Placental epithelial cell (primary cell): Measurements from ENCODE around the gene RXFP1. TPM values are rescaled to one million over a fixed set of nuclear protein-coding genes. Genes with fewer than 3 reads are reported as not detected.

Source experiments
- small RNA-seq: library from RNA; depleted of rRNA; stranded (forward); fragments of <200 nt; gene quantifications from one replicate; pipeline ENCODE3, GENCODE V24; 2012
- total RNA-seq: library from RNA; depleted of rRNA; stranded (reverse); fragments of >200 nt; gene quantifications from 2 replicates; pipeline ENCODE4 v1.2.3, GENCODE V29; 2012

The RXFP1 gene
- not detected in 2 replicates for total RNA-seq

DNA sequence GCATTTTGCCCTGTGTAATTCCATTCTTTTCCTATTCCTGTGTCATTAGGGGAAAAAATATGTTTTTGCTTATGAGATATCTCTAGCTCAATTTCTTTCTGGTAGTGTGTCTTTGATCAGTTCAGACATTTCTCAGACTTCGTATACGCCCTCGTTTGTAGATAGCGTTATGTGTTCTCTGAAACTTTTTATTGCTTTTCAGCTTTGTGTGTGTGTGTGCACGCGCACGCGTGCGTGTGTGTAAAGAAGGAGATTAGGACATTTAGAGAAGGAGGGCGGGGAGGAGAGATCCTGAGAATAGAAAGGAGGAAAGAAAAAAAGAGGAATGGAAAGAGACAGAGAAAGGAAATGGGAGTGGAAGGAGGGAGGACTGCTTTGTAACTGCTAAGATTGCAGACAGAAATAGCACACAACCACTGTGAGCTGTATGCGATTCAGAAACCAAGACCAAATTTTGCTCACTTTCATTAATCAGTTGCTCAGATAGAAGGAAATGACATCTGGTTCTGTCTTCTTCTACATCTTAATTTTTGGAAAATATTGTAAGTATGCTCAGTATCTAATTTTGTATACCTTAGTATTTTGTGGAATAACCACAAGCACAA, at the start of gene RXFP1:
Gene RXFP1, plus strand, starts transcription at position 399 of the 605 bp plus-strand sequence. Its CDS starts 95 bp downstream, at position 494.

DNA sequence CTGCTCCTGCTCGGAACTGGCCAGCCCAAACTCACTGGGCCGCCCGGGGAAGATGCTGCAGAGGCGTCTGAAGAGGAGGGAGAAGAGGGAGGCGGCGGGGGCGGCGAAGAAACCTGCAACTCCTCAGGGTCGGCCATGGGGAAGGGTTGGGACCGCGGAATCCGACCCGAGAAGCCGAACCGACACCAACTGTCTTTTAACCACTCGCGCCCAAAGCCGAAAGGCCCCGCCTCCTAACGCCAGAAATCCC, 149.9 kb downstream of the RXFP1 start, which contains the start of gene C4orf46:
Gene C4orf46, minus strand, starts transcription at position 223 of the 250 bp plus-strand sequence. Its CDS starts 86 bp downstream, at position 137.

DNA sequence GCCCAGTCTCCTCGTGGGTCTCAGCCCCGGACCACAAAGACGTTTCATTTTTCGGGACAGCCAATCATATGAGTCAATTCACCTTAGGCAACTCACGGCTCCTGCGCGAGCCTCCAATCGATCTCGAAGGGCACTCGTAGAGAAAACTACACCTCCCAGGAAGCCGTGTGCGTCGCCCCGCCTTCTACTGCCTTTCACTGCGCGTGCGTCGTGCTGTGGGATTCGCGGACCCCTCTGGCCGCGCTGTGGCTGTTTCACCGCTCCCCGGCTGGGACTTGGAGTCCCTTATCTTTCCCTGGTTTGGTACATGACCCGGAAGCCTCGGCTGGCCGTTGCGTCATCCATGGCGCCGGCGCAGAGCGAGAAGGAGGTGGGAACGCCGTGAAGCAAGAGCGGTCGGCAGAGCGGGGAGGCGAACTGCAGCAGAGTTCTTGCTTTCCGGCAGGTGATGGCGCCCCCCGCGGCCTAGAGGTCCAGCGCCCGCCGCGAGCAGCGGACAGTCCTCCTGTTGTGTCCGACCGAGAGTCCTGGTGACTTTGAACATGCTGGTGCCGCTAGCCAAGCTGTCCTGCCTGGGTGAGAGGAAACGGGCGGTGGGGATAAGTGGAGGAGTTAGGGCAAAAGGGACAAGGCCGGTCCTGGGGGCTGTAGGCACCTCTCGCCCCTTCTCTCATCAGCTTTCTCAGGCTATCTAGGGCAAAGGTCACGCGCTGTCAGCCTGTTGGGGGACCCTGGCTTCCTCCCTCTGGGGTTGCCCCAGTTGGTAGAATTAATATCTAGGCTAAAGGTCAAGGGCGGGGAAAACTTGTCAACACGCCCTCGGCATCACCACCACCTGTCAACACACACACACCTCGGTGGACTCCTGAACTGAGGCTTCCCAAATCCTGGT, 150.5 kb downstream of the RXFP1 start, which contains the start of gene ETFDH:
Gene ETFDH, plus strand, starts transcription at position 382 of the 892 bp plus-strand sequence. Its CDS starts 161 bp downstream, at position 543.

Small RNA genes lying within 50 kb of the gene (small RNA-seq; reads per million reads assigned to genes)
- 0.23 reads per million for gene RF00012

Other genes starting within 250 kb of the RXFP1 start
- 5.9 and 7.1 TPM in 2 replicates for gene C4orf46, start 150.0 kb downstream of the RXFP1 start, total RNA-seq
- 9.4 and 13.3 TPM in 2 replicates for gene ETFDH, start 150.4 kb downstream of the RXFP1 start, total RNA-seq
- 12.2 and 15.6 TPM in 2 replicates for gene PPID, start 201.5 kb downstream of the RXFP1 start, total RNA-seq
- gene FNIP2, start 247.1 kb downstream of the RXFP1 start, total RNA-seq: 15.7 and 23.1 TPM in 2 replicates